Measurements from ENCODE around the gene ETNPPL. TPM values are rescaled to one million over a fixed set of nuclear protein-coding genes. Genes with fewer than 3 reads are reported as not detected.

ETNPPL gene
- total RNA-seq, 4 donors from 2014 or later: not detected

- TF ChIP-seq, protein P1, sequence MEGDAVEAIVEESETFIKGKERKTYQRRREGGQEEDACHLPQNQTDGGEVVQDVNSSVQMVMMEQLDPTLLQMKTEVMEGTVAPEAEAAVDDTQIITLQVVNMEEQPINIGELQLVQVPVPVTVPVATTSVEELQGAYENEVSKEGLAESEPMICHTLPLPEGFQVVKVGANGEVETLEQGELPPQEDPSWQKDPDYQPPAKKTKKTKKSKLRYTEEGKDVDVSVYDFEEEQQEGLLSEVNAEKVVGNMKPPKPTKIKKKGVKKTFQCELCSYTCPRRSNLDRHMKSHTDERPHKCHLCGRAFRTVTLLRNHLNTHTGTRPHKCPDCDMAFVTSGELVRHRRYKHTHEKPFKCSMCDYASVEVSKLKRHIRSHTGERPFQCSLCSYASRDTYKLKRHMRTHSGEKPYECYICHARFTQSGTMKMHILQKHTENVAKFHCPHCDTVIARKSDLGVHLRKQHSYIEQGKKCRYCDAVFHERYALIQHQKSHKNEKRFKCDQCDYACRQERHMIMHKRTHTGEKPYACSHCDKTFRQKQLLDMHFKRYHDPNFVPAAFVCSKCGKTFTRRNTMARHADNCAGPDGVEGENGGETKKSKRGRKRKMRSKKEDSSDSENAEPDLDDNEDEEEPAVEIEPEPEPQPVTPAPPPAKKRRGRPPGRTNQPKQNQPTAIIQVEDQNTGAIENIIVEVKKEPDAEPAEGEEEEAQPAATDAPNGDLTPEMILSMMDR (IDR thresholded peaks at IDR 0.05; ENCODE audit: low read depth): no peak
Observed at GRCh38 chr4:108716340-108716739, 46.5 kb downstream of the ETNPPL start.

DNA sequence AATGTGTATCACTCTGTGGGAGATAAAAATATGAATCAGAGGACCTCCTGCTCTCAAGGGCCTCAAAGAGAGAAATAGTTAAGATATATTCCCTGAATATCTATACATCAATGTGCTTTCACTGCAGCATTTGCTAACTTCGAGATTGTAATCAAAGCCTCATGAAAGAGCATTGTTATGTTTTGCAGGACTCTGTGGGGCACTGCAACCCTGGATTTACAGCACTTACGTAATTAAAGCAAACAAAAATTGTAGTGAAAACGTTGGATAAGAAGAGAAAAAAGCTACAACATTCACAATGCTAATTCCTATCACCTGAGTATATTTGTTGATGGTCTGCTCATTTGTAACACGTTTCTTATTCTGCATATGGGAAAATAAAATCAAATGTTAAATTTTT lies 48.0 kb downstream of the ETNPPL start:
- TF ChIP-seq, protein P1 (IDR thresholded peaks at IDR 0.05; ENCODE audit: low read depth): no peak

GRCh38 chr4:108709722-108710121 lies 53.1 kb downstream of the ETNPPL start:
- TF ChIP-seq, protein P1 (IDR thresholded peaks at IDR 0.05; ENCODE audit: low read depth): no peak

GRCh38 chr4:108709234-108709633 lies 53.6 kb downstream of the ETNPPL start:
- TF ChIP-seq, protein P1 (IDR thresholded peaks at IDR 0.05; ENCODE audit: low read depth): no peak

GRCh38 chr4:108706289-108706688 lies 56.6 kb downstream of the ETNPPL start:
- TF ChIP-seq, protein P1 (IDR thresholded peaks at IDR 0.05; ENCODE audit: low read depth): no peak

DNA sequence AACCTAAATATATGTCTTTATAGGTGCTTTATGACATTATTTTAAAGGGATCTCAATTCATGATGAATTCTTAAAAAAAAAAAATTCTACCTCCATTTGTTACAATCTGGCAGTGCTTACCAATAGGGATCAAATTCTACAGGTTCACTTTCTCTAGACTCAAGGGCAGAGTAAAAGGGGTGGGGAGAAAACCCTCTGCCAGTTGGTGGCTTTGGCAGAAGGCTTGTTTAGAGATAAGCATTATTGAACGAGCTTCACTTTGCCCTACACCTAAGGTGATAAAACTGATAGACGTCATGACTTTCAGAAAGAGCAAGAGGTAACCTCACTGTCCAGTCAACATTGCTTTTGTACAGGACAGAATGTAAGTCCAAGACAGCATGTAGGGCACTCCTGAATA lies 58.9 kb downstream of the ETNPPL start:
- TF ChIP-seq, protein P1 (IDR thresholded peaks at IDR 0.05; ENCODE audit: low read depth): no peak

GRCh38 chr4:108703370-108703769 lies 59.5 kb downstream of the ETNPPL start:
- TF ChIP-seq, protein P1 (IDR thresholded peaks at IDR 0.05; ENCODE audit: low read depth): no peak
